ENCODE results near the gene NFIX. TPM values are rescaled to one million over a fixed set of nuclear protein-coding genes. Genes with fewer than 3 reads are reported as not detected.

The NFIX gene
- total and polyA plus RNA-seq, 2 experiments from 2014 or later = 0.06 to 0.14 TPM

- Histone ChIP-seq H3K27me3 (ENCODE audit: insufficient read depth) (no peaks in the 10 kb centered on the region), H3K79me2 (replicated peaks; ENCODE audit: insufficient read depth) (peaks cover 15% of the 10 kb centered on the region), H3K4me1 (ENCODE audit: insufficient read depth) (no peaks in the 10 kb centered on the region), H3K4me2 (no peak overlapping the region), H3K27ac (ENCODE audit: low read depth) (no peak overlapping the region), H3K4me3 (no peak overlapping the region), H3K9me2 (ENCODE audit: insufficient read depth) (no peaks in the 10 kb centered on the region), H3K36me3 (ENCODE audit: insufficient read depth) (peaks cover 13% of the 10 kb centered on the region), H3F3A (replicated peaks; ENCODE audit: low read depth) (peaks cover 3% of the 10 kb centered on the region), H4K20me1 (replicated peaks; ENCODE audit: insufficient read depth) (peaks cover 9% of the 10 kb centered on the region), H2AFZ (no peak overlapping the region)
- Mint-ChIP-seq H3K4me1 (no peaks in the 10 kb centered on the region), H3K36me3 (ENCODE audit: low read depth) (peaks cover 40% of the 10 kb centered on the region), H3K27ac (no peak overlapping the region), H3K4me3 (no peak overlapping the region), H3K27me3 (ENCODE audit: insufficient read depth, low read depth, poor library complexity) (peaks cover 9% of the 10 kb centered on the region), H3K9me3 (no peaks in the 10 kb centered on the region)
- no peak for ATAC-seq
- TF ChIP-seq REST (IDR thresholded peaks at IDR 0.05; ENCODE audit: unreplicated experiment) = no peak
- TF ChIP-seq JUNB (IDR thresholded peaks at IDR 0.05; ENCODE audit: unreplicated experiment) = no peak
- DNase-seq (ENCODE audit: low spot score) = no peak
Measured at GRCh38 chr19:13110099-13110610, 114.9 kb downstream of the NFIX start.

DNA sequence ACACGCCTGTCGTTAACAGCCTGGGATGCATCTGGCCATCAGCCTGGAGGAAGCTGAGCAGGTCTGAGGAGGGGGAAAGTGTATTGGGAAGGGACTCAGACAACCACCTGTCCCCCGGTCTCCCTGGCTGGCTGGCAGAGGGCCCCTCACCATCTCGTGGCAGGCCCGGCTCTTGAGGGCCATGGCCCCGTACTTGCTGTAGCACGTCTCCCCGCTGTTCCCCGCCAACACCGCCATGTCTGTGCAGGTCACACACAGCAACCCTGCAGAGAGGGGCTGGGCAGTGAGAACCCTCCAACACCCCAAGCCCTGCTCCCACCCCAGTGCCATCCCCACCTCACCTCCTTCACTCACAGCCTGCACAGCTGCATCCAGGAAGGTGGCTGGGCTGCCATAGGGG, 117.3 kb downstream of the NFIX start:
- Mint-ChIP-seq H3K27ac (no peak overlapping the region), H3K4me3 (no peak overlapping the region), H3K36me3 (ENCODE audit: low read depth) (peaks cover 45% of the 10 kb centered on the region), H3K9me3 (no peaks in the 10 kb centered on the region; the same call in 1 of the 3 replicates), H3K27me3 (ENCODE audit: insufficient read depth, low read depth, poor library complexity) (peaks cover 26% of the 10 kb centered on the region), H3K4me1 (peaks cover 10% of the 10 kb centered on the region)
- DNase-seq (ENCODE audit: low spot score) = no peak
- Histone ChIP-seq H3K27me3 (ENCODE audit: insufficient read depth) (no peaks in the 10 kb centered on the region), H2AFZ (no peak overlapping the region), H3K4me3 (no peak overlapping the region), H3K4me2 (no peak overlapping the region), H3K79me2 (replicated peaks; ENCODE audit: insufficient read depth) (peaks cover 29% of the 10 kb centered on the region), H4K20me1 (replicated peaks; ENCODE audit: insufficient read depth) (peaks cover 9% of the 10 kb centered on the region), H3K9me2 (ENCODE audit: insufficient read depth) (no peaks in the 10 kb centered on the region), H3F3A (replicated peaks; ENCODE audit: low read depth) (peaks cover 4% of the 10 kb centered on the region), H3K36me3 (ENCODE audit: insufficient read depth) (peaks cover 13% of the 10 kb centered on the region), H3K4me1 (ENCODE audit: insufficient read depth) (peaks cover 10% of the 10 kb centered on the region), H3K27ac (ENCODE audit: low read depth) (no peak overlapping the region)
- ATAC-seq = no peak
- TF ChIP-seq EZH2 (IDR thresholded peaks at IDR 0.05; ENCODE audit: low read depth, unreplicated experiment) (no peak), STAT1 (IDR thresholded peaks at IDR 0.05; ENCODE audit: unreplicated experiment) (no peak), ZNF331 (CRISPR knock-in tag; IDR thresholded peaks at IDR 0.05; ENCODE audit: low read depth) (no peak), NANOG (IDR thresholded peaks at IDR 0.05; ENCODE audit: borderline replicate concordance) (no peak), REST (IDR thresholded peaks at IDR 0.05; ENCODE audit: unreplicated experiment) (no peak), ETS1 (IDR thresholded peaks at IDR 0.05) (no peak), POLR2AphosphoS5 (IDR thresholded peaks at IDR 0.05; ENCODE audit: low read depth) (no peak)

Measured in GM23338 (cell line).